Thyroid gland (tissue), 4 donors: ENCODE data around the gene NEK7. TPM values are rescaled to one million over a fixed set of nuclear protein-coding genes. Genes with fewer than 3 reads are reported as not detected.

ENCODE experiments used
- DNase-seq, 2 donors: peaks; one replicate each; pipeline ENCODE4 v3.0.0-alpha.2; 2019
- H3K27ac ChIP-seq, 3 donors: fragments of 200-600 bp; sonication (generic); 1 replicate in 2 of 3; 2 replicates in 1 of 3; pipeline ENCODE4 v1.5.1; 2016 to 2019; ENCODE audit warnings: mild to moderate bottlenecking in 1 of 3, moderate library complexity in 1 of 3
- H3K27me3 ChIP-seq: fragments of 200-600 bp; sonication (generic); one replicate; pipeline ENCODE4 v1.5.1; 2019
- H3K36me3 ChIP-seq, 2 donors: fragments of 200-600 bp; sonication (generic); one replicate each; pipeline ENCODE4 v1.5.1; 2016 to 2019
- H3K4me1 ChIP-seq, 2 donors: fragments of 200-600 bp; sonication (generic); one replicate each; pipeline ENCODE4 v1.5.1; 2017 to 2019
- H3K4me3 ChIP-seq, 3 donors: fragments of 200-600 bp; sonication (generic); replicated peaks in 1 of 3; 1 replicate in 2 of 3; 2 replicates in 1 of 3; pipeline ENCODE4 v1.5.1; 2016; ENCODE audit warnings: mild to moderate bottlenecking in 1 of 3
- H3K9me3 ChIP-seq: fragments of 200-600 bp; sonication (generic); one replicate; pipeline ENCODE4 v1.5.1; 2017
- POLR2A ChIP-seq, 2 donors: fragments of 450-650 bp; IDR thresholded peaks; one replicate each; pipeline ENCODE4 v1.6.1; 2017; ENCODE audit warnings: antibody characterized with exemption in 2 of 2, mild to moderate bottlenecking in 2 of 2, moderate library complexity in 1 of 2
- WGBS, 2 donors: methylation state at CpG; one replicate each; pipeline ENCODE4 v1.1.5; 2017; 5-methylcytosine and 5-hydroxymethylcytosine counted together
- intact Hi-C: fragments of 100-400 bp; cut with DNase I; formaldehyde crosslinking; loops from one replicate; pipeline ENCODE4 v1.15.1; 2023
- total RNA-seq, 4 donors: library from RNA; depleted of rRNA; stranded (reverse); fragments of >200 nt; gene quantifications; one replicate each; pipeline ENCODE4 v1.2.3, GENCODE V29; 2016
- TF ChIP-seq, protein P1 (sequence below), 6 experiments: fragments of 200-600 bp in 3 of 6; fragments of 450-650 bp in 3 of 6; sonication (generic) in 3 of 6; IDR thresholded peaks; one replicate each; pipeline ENCODE4 v1.5.1; 2016 to 2019; ENCODE audit warnings: antibody characterized with exemption in 6 of 6, mild to moderate bottlenecking in 2 of 6, inconsistent platforms in 1 of 6, moderate library complexity in 1 of 6

Gene NEK7
- total RNA-seq, 4 donors from 2014 or later: 65.6 to 102 (median 77.7) TPM

DNA sequence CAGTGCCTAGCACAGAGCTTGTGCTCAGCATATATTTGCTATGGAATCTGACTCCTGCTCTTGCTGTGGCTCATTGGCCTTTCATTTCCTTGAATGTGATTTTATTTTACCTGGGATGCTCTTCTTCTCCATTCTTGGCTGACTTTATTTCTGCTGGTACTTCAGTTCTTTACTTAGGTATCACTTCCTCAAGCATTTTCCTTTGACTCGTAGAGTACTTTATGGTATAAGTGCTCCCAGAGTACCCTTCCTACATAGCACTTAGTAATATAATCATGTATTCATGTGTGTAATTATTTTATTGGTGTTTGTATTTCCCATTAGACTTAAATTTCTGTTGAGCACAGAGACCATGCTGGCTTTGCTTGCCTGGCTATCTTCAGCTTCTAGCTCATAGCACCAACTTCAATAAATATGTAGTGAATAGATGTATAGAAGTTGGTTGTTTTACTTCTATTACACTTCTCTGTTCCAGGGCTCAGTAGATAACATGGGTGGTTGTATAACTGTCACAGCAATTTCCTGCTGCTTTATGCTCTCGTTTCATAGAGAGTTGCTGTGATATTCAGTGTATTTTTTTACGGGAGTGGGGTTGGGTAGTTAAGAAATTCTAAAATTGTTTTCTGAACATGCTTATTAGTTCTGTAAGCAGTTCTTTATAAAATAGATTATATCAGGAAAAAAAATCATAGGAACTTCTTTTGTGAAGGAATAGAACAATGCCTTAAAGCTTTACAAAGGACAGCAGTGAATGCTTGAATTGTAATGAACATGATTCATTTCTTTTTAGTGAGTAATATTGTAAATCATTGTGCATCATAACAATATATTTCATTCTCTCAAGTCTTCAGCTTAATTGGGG lies 112.2 kb downstream of the NEK7 start:
- no peaks in the 10 kb centered on the region for H3K36me3 ChIP-seq
- peaks cover 0 to 3% of the 10 kb centered on the region in 2 donors for H3K4me1 ChIP-seq
- H3K27me3 ChIP-seq: no peaks in the 10 kb centered on the region
- no peak for DNase-seq
- TF ChIP-seq, protein P1, sequence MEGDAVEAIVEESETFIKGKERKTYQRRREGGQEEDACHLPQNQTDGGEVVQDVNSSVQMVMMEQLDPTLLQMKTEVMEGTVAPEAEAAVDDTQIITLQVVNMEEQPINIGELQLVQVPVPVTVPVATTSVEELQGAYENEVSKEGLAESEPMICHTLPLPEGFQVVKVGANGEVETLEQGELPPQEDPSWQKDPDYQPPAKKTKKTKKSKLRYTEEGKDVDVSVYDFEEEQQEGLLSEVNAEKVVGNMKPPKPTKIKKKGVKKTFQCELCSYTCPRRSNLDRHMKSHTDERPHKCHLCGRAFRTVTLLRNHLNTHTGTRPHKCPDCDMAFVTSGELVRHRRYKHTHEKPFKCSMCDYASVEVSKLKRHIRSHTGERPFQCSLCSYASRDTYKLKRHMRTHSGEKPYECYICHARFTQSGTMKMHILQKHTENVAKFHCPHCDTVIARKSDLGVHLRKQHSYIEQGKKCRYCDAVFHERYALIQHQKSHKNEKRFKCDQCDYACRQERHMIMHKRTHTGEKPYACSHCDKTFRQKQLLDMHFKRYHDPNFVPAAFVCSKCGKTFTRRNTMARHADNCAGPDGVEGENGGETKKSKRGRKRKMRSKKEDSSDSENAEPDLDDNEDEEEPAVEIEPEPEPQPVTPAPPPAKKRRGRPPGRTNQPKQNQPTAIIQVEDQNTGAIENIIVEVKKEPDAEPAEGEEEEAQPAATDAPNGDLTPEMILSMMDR (IDR thresholded peaks at IDR 0.05): no peak
- TF ChIP-seq POLR2A (IDR thresholded peaks at IDR 0.05): no peak
- intact Hi-C loops: no loop called here
- WGBS, 2 donors: 78 to 87% methylated on average over 3 of the region's 3 CpGs
- no peaks in the 10 kb centered on the region for H3K9me3 ChIP-seq
- H3K4me3 ChIP-seq: no peak overlapping the region
- H3K27ac ChIP-seq: no peak overlapping the region

DNA sequence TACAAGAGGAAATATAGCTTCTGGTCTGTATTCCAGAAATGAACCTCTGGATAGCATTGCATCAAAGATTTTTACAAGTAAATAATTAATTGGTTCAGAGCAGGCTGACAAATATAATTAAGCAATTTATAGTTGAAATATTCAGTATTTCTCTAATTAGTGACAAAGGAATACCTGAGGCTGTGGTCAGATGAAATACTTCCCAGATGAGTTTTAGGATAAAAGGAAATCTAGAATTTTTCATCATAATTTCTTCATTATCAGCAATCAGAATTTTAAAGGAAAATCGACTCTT lies 112.8 kb downstream of the NEK7 start:
- 92 to 96% methylated on average over 1 of the region's 1 CpG for WGBS, 2 donors
- no peak overlapping the region for H3K27ac ChIP-seq
- H3K4me1 ChIP-seq: peaks cover 0 to 3% of the 10 kb centered on the region in 2 donors
- H3K36me3 ChIP-seq: no peaks in the 10 kb centered on the region
- H3K9me3 ChIP-seq: no peaks in the 10 kb centered on the region
- TF ChIP-seq, protein P1 (IDR thresholded peaks at IDR 0.05): no peak
- TF ChIP-seq POLR2A (IDR thresholded peaks at IDR 0.05): no peak
- intact Hi-C loops: no loop called here
- H3K4me3 ChIP-seq: no peak overlapping the region
- no peaks in the 10 kb centered on the region for H3K27me3 ChIP-seq
- no peak for DNase-seq

DNA sequence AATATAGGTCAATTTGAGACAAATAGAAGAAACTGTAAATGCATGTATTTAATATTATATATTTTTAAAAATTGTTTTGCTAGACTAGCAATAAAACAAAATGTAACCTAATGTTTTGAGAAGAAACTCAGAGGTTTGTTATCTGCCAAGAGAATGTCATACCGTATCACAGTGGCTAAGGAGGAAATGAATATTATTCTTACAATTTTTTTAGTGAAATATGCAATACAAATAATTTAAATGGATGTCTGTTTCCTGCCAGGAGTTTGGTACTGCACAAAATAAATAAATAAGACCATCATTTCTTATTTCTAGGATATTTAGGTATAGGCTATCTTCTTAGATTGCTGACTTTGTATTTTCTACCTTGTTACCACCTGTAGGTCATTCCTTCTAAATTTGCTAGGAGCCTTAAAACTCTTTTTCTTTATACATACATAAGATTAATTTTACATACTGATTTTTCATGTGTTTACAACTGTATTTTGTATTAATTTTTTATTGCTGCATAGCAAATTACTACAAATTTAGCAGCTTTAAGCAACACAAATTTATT lies 113.6 kb downstream of the NEK7 start:
- Histone ChIP-seq H3K9me3 (no peaks in the 10 kb centered on the region), H3K27me3 (no peaks in the 10 kb centered on the region), H3K27ac (no peak overlapping the region), H3K4me1 (peaks cover 0 to 3% of the 10 kb centered on the region in 2 donors), H3K4me3 (no peak overlapping the region), H3K36me3 (no peaks in the 10 kb centered on the region)
- 70 to 76% methylated on average over 1 of the region's 1 CpG for WGBS, 2 donors
- intact Hi-C loops: no loop called here
- no peak for DNase-seq
- TF ChIP-seq, protein P1 (IDR thresholded peaks at IDR 0.05): no peak
- no peak for TF ChIP-seq POLR2A (IDR thresholded peaks at IDR 0.05)

DNA sequence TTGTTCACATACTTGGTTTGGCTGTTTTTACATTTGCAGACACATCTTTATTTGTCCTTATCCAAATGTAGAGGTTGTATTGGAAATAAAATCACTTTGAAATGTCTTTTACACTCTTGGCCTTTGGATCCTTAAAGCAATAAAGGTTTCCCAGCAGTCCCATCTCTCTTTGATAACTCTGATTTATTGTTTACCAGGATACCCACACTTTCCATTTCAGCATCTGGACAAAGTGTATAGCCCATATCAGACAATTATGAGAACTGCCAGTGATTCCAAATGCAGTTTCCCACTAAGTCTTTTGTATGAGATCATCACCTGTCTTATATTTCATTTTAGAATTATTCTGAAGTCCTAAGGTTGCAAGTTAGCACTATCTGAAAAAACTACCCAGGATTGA lies 114.7 kb downstream of the NEK7 start:
- intact Hi-C loops: no loop called here
- Histone ChIP-seq H3K9me3 (no peaks in the 10 kb centered on the region), H3K27ac (no peak overlapping the region), H3K4me1 (peaks cover 0 to 3% of the 10 kb centered on the region in 2 donors), H3K36me3 (no peaks in the 10 kb centered on the region), H3K27me3 (no peaks in the 10 kb centered on the region), H3K4me3 (no peak overlapping the region)
- DNase-seq: no peak
- TF ChIP-seq POLR2A (IDR thresholded peaks at IDR 0.05): no peak
- TF ChIP-seq, protein P1 (IDR thresholded peaks at IDR 0.05): no peak

DNA sequence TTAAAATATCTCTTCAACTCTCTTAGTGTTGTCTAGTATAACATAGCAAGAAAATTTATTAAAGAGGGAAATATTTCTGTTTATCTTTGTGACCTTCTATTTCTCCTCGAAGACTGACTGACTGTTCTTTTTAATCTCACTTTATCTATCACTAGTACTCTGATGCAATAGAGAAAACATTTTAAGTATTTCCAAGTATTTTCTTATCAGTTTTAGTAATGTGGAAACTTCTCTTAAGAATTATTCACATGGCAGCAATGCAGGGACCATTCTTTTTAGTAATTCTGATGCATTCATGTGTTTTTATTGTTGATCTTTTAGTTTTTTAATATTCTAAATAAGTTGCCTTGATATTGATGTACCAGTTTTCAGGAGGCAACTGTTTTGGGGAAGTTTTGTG lies 115.7 kb downstream of the NEK7 start:
- Histone ChIP-seq H3K4me1 (peaks cover 0 to 2% of the 10 kb centered on the region in 2 donors), H3K9me3 (no peaks in the 10 kb centered on the region), H3K27ac (no peak overlapping the region), H3K4me3 (no peak overlapping the region), H3K36me3 (no peaks in the 10 kb centered on the region), H3K27me3 (no peaks in the 10 kb centered on the region)
- no peak for DNase-seq
- TF ChIP-seq, protein P1 (IDR thresholded peaks at IDR 0.05): no peak
- no peak for TF ChIP-seq POLR2A (IDR thresholded peaks at IDR 0.05)
- intact Hi-C loops: no loop called here
- 62 to 67% methylated on average over 1 of the region's 1 CpG for WGBS, 2 donors
